ENCODE results near the gene DYSF. TPM values are rescaled to one million over a fixed set of nuclear protein-coding genes. Genes with fewer than 3 reads are reported as not detected.

The DYSF gene
- polyA plus RNA-seq, 1 donor from 2014 or later: 0.04 TPM

GRCh38 chr2:71588497-71589170 is 135.3 kb downstream of the DYSF start:
- H3K36me3 ChIP-seq (ENCODE audit: insufficient read depth, low read length): no peaks in the 10 kb centered on the region
- H3K9ac ChIP-seq (ENCODE audit: low read length): no peak overlapping the region
- no peaks in the 10 kb centered on the region for H3K79me2 ChIP-seq (replicated peaks; ENCODE audit: insufficient read depth, low read length)
- no peaks in the 10 kb centered on the region for H3K27me3 ChIP-seq (ENCODE audit: insufficient read depth, low read depth, low read length)
- no peak overlapping the region for H3K27ac ChIP-seq (ENCODE audit: low read length)
- TF ChIP-seq TAF1 (IDR thresholded peaks at IDR 0.05; ENCODE audit: low read depth) (no peak), RAD21 (conservative IDR thresholded peaks at IDR 0.05) (no peak)
- H3F3A ChIP-seq (ENCODE audit: insufficient read depth, low read length, poor library complexity, severe bottlenecking): no peaks in the 10 kb centered on the region
- H2AFZ ChIP-seq (ENCODE audit: low read depth, low read length): no peak overlapping the region
- no peaks in the 10 kb centered on the region for H3K9me2 ChIP-seq (ENCODE audit: insufficient read depth, low read length)
- H3K9me3 ChIP-seq (ENCODE audit: low read length): no peaks in the 10 kb centered on the region
- H4K20me1 ChIP-seq (ENCODE audit: insufficient read depth): no peaks in the 10 kb centered on the region
- no peak overlapping the region for H3K4me3 ChIP-seq (ENCODE audit: low read length)
- no peak overlapping the region for H3K4me2 ChIP-seq (ENCODE audit: low read length)

- Histone ChIP-seq H3K4me2 (ENCODE audit: low read length) (no peak overlapping the region), H3K9me2 (ENCODE audit: insufficient read depth, low read length) (no peaks in the 10 kb centered on the region), H2AFZ (ENCODE audit: low read depth, low read length) (no peak overlapping the region), H3K27ac (ENCODE audit: low read length) (no peak overlapping the region), H3F3A (ENCODE audit: insufficient read depth, low read length, poor library complexity, severe bottlenecking) (no peaks in the 10 kb centered on the region), H3K36me3 (ENCODE audit: insufficient read depth, low read length) (no peaks in the 10 kb centered on the region), H4K20me1 (ENCODE audit: insufficient read depth) (no peaks in the 10 kb centered on the region), H3K9ac (ENCODE audit: low read length) (no peak overlapping the region), H3K27me3 (ENCODE audit: insufficient read depth, low read depth, low read length) (no peaks in the 10 kb centered on the region), H3K9me3 (ENCODE audit: low read length) (no peaks in the 10 kb centered on the region), H3K4me3 (ENCODE audit: low read length) (no peak overlapping the region), H3K79me2 (replicated peaks; ENCODE audit: insufficient read depth, low read length) (no peaks in the 10 kb centered on the region)
- TF ChIP-seq TAF1 (IDR thresholded peaks at IDR 0.05; ENCODE audit: low read depth) (no peak), POLR2AphosphoS5 (IDR thresholded peaks at IDR 0.05) (no peak), SMC3 (conservative IDR thresholded peaks at IDR 0.05; ENCODE audit: poor library complexity) (no peak), MXI1 (conservative IDR thresholded peaks at IDR 0.05; ENCODE audit: poor library complexity, severe bottlenecking) (no peak), EZH2 (IDR thresholded peaks at IDR 0.05; ENCODE audit: borderline replicate concordance, insufficient read depth, low read length, poor library complexity, severe bottlenecking) (no peak), RAD21 (conservative IDR thresholded peaks at IDR 0.05) (no peak), CTCF (IDR thresholded peaks at IDR 0.05; ENCODE audit: poor library complexity, severe bottlenecking) (no peak)
- TF ChIP-seq, protein P1, sequence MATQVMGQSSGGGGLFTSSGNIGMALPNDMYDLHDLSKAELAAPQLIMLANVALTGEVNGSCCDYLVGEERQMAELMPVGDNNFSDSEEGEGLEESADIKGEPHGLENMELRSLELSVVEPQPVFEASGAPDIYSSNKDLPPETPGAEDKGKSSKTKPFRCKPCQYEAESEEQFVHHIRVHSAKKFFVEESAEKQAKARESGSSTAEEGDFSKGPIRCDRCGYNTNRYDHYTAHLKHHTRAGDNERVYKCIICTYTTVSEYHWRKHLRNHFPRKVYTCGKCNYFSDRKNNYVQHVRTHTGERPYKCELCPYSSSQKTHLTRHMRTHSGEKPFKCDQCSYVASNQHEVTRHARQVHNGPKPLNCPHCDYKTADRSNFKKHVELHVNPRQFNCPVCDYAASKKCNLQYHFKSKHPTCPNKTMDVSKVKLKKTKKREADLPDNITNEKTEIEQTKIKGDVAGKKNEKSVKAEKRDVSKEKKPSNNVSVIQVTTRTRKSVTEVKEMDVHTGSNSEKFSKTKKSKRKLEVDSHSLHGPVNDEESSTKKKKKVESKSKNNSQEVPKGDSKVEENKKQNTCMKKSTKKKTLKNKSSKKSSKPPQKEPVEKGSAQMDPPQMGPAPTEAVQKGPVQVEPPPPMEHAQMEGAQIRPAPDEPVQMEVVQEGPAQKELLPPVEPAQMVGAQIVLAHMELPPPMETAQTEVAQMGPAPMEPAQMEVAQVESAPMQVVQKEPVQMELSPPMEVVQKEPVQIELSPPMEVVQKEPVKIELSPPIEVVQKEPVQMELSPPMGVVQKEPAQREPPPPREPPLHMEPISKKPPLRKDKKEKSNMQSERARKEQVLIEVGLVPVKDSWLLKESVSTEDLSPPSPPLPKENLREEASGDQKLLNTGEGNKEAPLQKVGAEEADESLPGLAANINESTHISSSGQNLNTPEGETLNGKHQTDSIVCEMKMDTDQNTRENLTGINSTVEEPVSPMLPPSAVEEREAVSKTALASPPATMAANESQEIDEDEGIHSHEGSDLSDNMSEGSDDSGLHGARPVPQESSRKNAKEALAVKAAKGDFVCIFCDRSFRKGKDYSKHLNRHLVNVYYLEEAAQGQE (IDR thresholded peaks at IDR 0.05; ENCODE audit: borderline replicate concordance): no peak
Measured at GRCh38 chr2:71589763-71590162, 136.4 kb downstream of the DYSF start.

DNA sequence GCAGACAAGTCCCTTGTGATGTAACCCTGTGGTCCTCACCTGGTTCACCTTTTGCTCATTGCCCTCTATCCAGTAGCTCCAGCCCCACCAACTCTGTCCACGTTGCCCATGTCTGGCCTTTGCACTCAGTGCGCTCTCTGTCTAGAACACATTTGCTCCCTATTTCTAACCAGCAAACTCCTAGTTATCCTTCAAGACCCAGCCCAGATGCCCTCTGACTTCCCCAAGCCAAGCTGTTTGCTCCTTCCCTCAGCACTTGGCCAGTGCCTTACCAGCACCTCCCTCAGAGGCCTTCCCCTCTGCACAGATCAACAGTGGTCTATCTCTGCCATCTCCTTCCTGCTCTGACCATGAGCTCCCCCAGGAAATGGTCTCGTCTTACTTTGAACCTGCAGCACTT is 137.7 kb downstream of the DYSF start:
- H3K9me2 ChIP-seq (ENCODE audit: insufficient read depth, low read length): no peaks in the 10 kb centered on the region
- no peak overlapping the region for H3K4me3 ChIP-seq (ENCODE audit: low read length)
- H4K20me1 ChIP-seq (ENCODE audit: insufficient read depth): no peaks in the 10 kb centered on the region
- no peaks in the 10 kb centered on the region for H3F3A ChIP-seq (ENCODE audit: insufficient read depth, low read length, poor library complexity, severe bottlenecking)
- TF ChIP-seq POLR2AphosphoS5 (IDR thresholded peaks at IDR 0.05) (no peak), SMC3 (conservative IDR thresholded peaks at IDR 0.05; ENCODE audit: poor library complexity) (no peak), CTCF (IDR thresholded peaks at IDR 0.05; ENCODE audit: poor library complexity, severe bottlenecking) (no peak), MXI1 (conservative IDR thresholded peaks at IDR 0.05; ENCODE audit: poor library complexity, severe bottlenecking) (no peak), EZH2 (IDR thresholded peaks at IDR 0.05; ENCODE audit: borderline replicate concordance, insufficient read depth, low read length, poor library complexity, severe bottlenecking) (no peak), TAF1 (IDR thresholded peaks at IDR 0.05; ENCODE audit: low read depth) (no peak), RAD21 (conservative IDR thresholded peaks at IDR 0.05) (no peak), EP300 (conservative IDR thresholded peaks at IDR 0.05; ENCODE audit: poor library complexity, severe bottlenecking) (no peak)
- TF ChIP-seq, protein P1 (IDR thresholded peaks at IDR 0.05; ENCODE audit: borderline replicate concordance): no peak
- no peak overlapping the region for H3K4me2 ChIP-seq (ENCODE audit: low read length)
- no peaks in the 10 kb centered on the region for H3K27me3 ChIP-seq (ENCODE audit: insufficient read depth, low read depth, low read length)
- H3K36me3 ChIP-seq (ENCODE audit: insufficient read depth, low read length): no peaks in the 10 kb centered on the region
- H2AFZ ChIP-seq (ENCODE audit: low read depth, low read length): no peak overlapping the region
- H3K9me3 ChIP-seq (ENCODE audit: low read length): no peaks in the 10 kb centered on the region
- H3K79me2 ChIP-seq (replicated peaks; ENCODE audit: insufficient read depth, low read length): no peaks in the 10 kb centered on the region
- H3K9ac ChIP-seq (ENCODE audit: low read length): no peak overlapping the region
- H3K27ac ChIP-seq (ENCODE audit: low read length): no peak overlapping the region

All from neural cell (in vitro differentiated cells).